ENCODE results near the gene U2SURP.

DNA sequence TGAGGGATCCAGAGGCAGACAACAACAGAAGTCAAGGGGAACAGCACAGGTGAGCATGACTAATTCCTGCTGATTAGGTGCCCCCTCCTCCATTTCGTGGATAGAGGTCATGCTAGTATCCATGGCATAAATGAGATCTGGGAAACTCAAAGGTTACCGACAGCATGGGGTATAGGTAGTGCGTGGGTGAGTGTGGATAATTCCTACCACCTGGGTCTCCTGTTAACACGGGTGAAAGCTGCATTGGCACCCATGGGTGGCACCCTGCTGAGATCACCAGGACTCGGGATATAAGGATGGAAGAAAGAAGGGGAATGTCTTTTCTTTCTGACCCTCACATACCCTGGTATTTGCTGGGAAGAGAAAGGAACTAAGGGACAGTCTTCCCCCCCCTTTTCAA lies 103.8 kb downstream of the U2SURP start:
- no peak for TF ChIP-seq POLR2A (IDR thresholded peaks at IDR 0.05)
- TF ChIP-seq, protein P1, sequence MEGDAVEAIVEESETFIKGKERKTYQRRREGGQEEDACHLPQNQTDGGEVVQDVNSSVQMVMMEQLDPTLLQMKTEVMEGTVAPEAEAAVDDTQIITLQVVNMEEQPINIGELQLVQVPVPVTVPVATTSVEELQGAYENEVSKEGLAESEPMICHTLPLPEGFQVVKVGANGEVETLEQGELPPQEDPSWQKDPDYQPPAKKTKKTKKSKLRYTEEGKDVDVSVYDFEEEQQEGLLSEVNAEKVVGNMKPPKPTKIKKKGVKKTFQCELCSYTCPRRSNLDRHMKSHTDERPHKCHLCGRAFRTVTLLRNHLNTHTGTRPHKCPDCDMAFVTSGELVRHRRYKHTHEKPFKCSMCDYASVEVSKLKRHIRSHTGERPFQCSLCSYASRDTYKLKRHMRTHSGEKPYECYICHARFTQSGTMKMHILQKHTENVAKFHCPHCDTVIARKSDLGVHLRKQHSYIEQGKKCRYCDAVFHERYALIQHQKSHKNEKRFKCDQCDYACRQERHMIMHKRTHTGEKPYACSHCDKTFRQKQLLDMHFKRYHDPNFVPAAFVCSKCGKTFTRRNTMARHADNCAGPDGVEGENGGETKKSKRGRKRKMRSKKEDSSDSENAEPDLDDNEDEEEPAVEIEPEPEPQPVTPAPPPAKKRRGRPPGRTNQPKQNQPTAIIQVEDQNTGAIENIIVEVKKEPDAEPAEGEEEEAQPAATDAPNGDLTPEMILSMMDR (IDR thresholded peaks at IDR 0.05) = no peak

All from lower leg skin (tissue), 3 donors.